ENCODE data around the gene BICDL2.

BICDL2 gene

DNA sequence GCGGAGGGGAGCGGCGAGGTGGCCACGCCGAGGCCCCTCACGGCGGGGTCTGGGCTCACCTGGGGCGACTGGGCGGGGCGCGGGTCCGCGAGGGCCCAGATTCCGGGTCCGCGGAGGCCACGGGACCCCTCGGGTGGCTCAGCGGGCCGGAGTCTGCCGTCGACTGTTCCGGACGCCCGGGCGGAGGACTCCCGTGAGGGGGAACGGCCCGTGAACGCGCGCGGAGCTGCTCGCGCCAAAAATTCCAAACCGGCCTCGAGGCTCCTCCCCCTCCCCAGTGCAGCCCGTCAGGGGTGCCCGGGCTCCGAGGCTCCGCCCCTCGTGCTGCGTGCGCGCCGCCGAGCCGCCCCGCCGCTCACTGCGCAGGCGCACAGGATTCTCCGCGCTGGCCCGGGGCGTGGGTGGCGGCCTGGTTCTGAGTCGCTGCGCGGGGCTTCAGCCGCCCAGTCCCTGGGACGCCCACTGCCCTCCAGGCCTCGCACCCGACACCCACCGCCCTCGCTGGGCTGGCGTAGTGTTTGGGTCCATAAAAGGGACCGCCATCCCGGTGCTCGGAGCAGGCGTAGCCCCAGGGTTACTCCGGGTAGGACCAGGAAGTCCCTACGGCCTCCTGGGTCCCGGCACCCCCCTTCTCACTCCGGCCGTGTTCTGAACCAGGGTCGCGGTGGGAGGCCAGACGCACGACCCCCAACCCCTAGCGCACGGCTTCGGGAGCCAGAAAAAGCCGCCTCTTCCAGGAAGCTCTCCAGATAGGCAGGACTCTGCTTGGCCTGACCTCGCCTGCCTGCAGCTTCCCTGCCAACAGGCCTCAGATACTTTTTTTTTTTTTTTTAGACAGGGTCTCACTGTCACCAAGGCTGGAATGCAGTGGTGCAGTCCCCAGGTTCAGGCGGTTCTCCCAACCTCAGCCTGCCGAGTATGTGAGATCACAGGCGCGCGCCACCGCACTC, 56.2 kb downstream of the BICDL2 start, which contains the start of gene PKMYT1:
TSS of gene PKMYT1 (minus strand) at position 220 of the 950 bp plus-strand sequence. CDS start 789 bp downstream, outside the sequence.
- DNase-seq = no peak

DNA sequence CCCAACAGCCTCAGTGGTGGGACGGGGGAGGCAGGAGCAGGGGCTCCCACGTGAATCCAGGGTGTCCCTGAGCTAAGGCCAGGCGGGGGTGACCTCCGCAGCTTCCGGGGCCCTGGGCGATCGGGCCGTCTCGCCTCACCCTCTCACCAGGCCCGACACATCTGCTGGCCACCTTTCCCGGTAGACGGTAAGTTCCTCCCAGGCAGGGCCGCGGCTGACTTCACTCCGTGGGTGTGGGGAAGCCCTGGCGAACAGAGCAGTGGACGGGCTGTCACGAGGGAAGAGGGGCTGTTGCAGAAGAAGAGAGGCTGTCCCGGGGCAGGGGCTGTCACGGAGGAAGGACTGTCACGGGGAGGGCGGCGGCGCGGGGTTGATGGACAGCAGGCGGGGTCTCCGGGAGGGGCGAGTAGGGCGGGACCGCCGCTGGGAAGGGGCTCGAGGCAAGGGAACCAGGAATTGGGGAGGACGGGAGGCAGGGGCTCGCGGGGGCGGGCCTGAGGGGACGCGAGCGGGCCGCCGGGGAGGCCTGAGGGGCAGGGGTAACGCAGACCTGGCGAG, 57.0 kb downstream of the BICDL2 start:
- DNase-seq = no peak

Measured in SIG-M5 (cell line).